Astrocyte (in vitro differentiated cells and primary cell): Measurements from ENCODE around the gene GALNT17.

Experiments
- EZH2 ChIP-seq: IDR thresholded peaks from 2 replicates; pipeline ENCODE4 v1.6.1; 2012; ENCODE audit warnings: mild to moderate bottlenecking, low read length, inconsistent platforms; ENCODE audit not compliant: insufficient read depth
- TF ChIP-seq, protein P1 (sequence below): IDR thresholded peaks from 2 replicates; pipeline ENCODE4 v1.5.1; 2011; ENCODE audit warnings: low read depth, mild to moderate bottlenecking, inconsistent platforms, low read length, moderate library complexity; ENCODE audit not compliant: insufficient read depth

GRCh38 chr7:71612911-71613310, 481.0 kb downstream of the GALNT17 start:
- TF ChIP-seq, protein P1, sequence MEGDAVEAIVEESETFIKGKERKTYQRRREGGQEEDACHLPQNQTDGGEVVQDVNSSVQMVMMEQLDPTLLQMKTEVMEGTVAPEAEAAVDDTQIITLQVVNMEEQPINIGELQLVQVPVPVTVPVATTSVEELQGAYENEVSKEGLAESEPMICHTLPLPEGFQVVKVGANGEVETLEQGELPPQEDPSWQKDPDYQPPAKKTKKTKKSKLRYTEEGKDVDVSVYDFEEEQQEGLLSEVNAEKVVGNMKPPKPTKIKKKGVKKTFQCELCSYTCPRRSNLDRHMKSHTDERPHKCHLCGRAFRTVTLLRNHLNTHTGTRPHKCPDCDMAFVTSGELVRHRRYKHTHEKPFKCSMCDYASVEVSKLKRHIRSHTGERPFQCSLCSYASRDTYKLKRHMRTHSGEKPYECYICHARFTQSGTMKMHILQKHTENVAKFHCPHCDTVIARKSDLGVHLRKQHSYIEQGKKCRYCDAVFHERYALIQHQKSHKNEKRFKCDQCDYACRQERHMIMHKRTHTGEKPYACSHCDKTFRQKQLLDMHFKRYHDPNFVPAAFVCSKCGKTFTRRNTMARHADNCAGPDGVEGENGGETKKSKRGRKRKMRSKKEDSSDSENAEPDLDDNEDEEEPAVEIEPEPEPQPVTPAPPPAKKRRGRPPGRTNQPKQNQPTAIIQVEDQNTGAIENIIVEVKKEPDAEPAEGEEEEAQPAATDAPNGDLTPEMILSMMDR, result no peak
- no peak for TF ChIP-seq EZH2
